ENCODE results near the gene UPK1B. TPM values are rescaled to one million over a fixed set of nuclear protein-coding genes. Genes with fewer than 3 reads are reported as not detected.
"Not testable (repeated sequence)": the region's sequence is repeated elsewhere in the genome, so short reads cannot be mapped to it uniquely, and the experiment has no call there.

Gene UPK1B
- total RNA-seq, 1 donor from 2014 or later, result 0.14 TPM

- DNase-seq (ENCODE audit: low read depth); H3K27me3 Mint-ChIP-seq (ENCODE audit: low read depth, unreplicated experiment); H3K4me1 ChIP-seq (ENCODE audit: insufficient read depth, low read length); H3K4me3 ChIP-seq (ENCODE audit: insufficient read depth, low read depth, low read length); H3K36me3 Mint-ChIP-seq (ENCODE audit: low read depth, unreplicated experiment); H3K9me3 ChIP-seq (ENCODE audit: insufficient read depth, low read depth, low read length); H4K20me1 ChIP-seq (ENCODE audit: insufficient read depth, low read length); FAIRE-seq; H3K27ac ChIP-seq (ENCODE audit: low read depth, low read length); H2AFZ ChIP-seq (ENCODE audit: low read depth, low read length); H3K79me2 ChIP-seq (ENCODE audit: insufficient read depth, low read length); H3K27ac Mint-ChIP-seq (ENCODE audit: unreplicated experiment); H3K27me3 ChIP-seq (ENCODE audit: insufficient read depth, low read length); H3K4me1 Mint-ChIP-seq (ENCODE audit: low read depth, unreplicated experiment); H3K9me3 Mint-ChIP-seq (ENCODE audit: unreplicated experiment); H3K9ac ChIP-seq (ENCODE audit: low read length); H3K36me3 ChIP-seq (ENCODE audit: insufficient read depth, low read length); H3K4me2 ChIP-seq (ENCODE audit: low read length); H3K4me3 Mint-ChIP-seq (ENCODE audit: unreplicated experiment): not testable (repeated sequence)
Measured at GRCh38 chr3:119132291-119132690, 41.1 kb upstream of the UPK1B start.

GRCh38 chr3:119139360-119139759 lies 34.0 kb upstream of the UPK1B start:
- not testable (repeated sequence) for H3K4me1 Mint-ChIP-seq (ENCODE audit: low read depth, unreplicated experiment); H3K4me3 Mint-ChIP-seq (ENCODE audit: unreplicated experiment); DNase-seq (ENCODE audit: low read depth); H3K27me3 Mint-ChIP-seq (ENCODE audit: low read depth, unreplicated experiment); H3K36me3 Mint-ChIP-seq (ENCODE audit: low read depth, unreplicated experiment); H3K36me3 ChIP-seq (ENCODE audit: insufficient read depth, low read length); H2AFZ ChIP-seq (ENCODE audit: low read depth, low read length); H3K9me3 ChIP-seq (ENCODE audit: insufficient read depth, low read depth, low read length); H4K20me1 ChIP-seq (ENCODE audit: insufficient read depth, low read length); H3K9me3 Mint-ChIP-seq (ENCODE audit: unreplicated experiment); H3K27me3 ChIP-seq (ENCODE audit: insufficient read depth, low read length); H3K4me1 ChIP-seq (ENCODE audit: insufficient read depth, low read length); H3K4me2 ChIP-seq (ENCODE audit: low read length); H3K4me3 ChIP-seq (ENCODE audit: insufficient read depth, low read depth, low read length); H3K27ac ChIP-seq (ENCODE audit: low read depth, low read length); H3K79me2 ChIP-seq (ENCODE audit: insufficient read depth, low read length); H3K9ac ChIP-seq (ENCODE audit: low read length); FAIRE-seq; H3K27ac Mint-ChIP-seq (ENCODE audit: unreplicated experiment)

GRCh38 chr3:119140466-119140865 lies 32.9 kb upstream of the UPK1B start:
- Histone ChIP-seq H3K4me3 (ENCODE audit: insufficient read depth, low read depth, low read length) (no peak overlapping the region), H3K27ac (ENCODE audit: low read depth, low read length) (no peak overlapping the region), H3K79me2 (ENCODE audit: insufficient read depth, low read length) (no peaks in the 10 kb centered on the region), H3K4me2 (ENCODE audit: low read length) (no peak overlapping the region), H3K9me3 (ENCODE audit: insufficient read depth, low read depth, low read length) (no peaks in the 10 kb centered on the region), H4K20me1 (ENCODE audit: insufficient read depth, low read length) (no peaks in the 10 kb centered on the region), H2AFZ (ENCODE audit: low read depth, low read length) (no peak overlapping the region), H3K27me3 (ENCODE audit: insufficient read depth, low read length) (no peaks in the 10 kb centered on the region), H3K9ac (ENCODE audit: low read length) (no peak overlapping the region), H3K4me1 (ENCODE audit: insufficient read depth, low read length) (no peaks in the 10 kb centered on the region), H3K36me3 (ENCODE audit: insufficient read depth, low read length) (no peaks in the 10 kb centered on the region)
- FAIRE-seq (no peak), DNase-seq (ENCODE audit: low read depth) (no peak)
- no peak overlapping the region for H3K4me3 Mint-ChIP-seq (ENCODE audit: unreplicated experiment)
- H3K4me1 Mint-ChIP-seq (ENCODE audit: low read depth, unreplicated experiment), result no peaks in the 10 kb centered on the region
- H3K27ac Mint-ChIP-seq (ENCODE audit: unreplicated experiment), result no peak overlapping the region
- H3K27me3 Mint-ChIP-seq (ENCODE audit: low read depth, unreplicated experiment), result no peaks in the 10 kb centered on the region
- no peaks in the 10 kb centered on the region for H3K36me3 Mint-ChIP-seq (ENCODE audit: low read depth, unreplicated experiment)
- no peak for TF ChIP-seq EZH2 (IDR thresholded peaks at IDR 0.05; ENCODE audit: insufficient read depth, low read length)
- TF ChIP-seq CTCF (IDR thresholded peaks at IDR 0.05; ENCODE audit: insufficient read depth, low read depth, low read length), result no peak
- H3K9me3 Mint-ChIP-seq (ENCODE audit: unreplicated experiment), result no peaks in the 10 kb centered on the region

- Mint-ChIP-seq H3K27ac (ENCODE audit: unreplicated experiment) (no peak overlapping the region), H3K9me3 (ENCODE audit: unreplicated experiment) (no peaks in the 10 kb centered on the region), H3K4me3 (ENCODE audit: unreplicated experiment) (no peak overlapping the region), H3K36me3 (ENCODE audit: low read depth, unreplicated experiment) (no peaks in the 10 kb centered on the region), H3K4me1 (ENCODE audit: low read depth, unreplicated experiment) (peaks cover 6% of the 10 kb centered on the region), H3K27me3 (ENCODE audit: low read depth, unreplicated experiment) (no peaks in the 10 kb centered on the region)
- FAIRE-seq (no peak), DNase-seq (ENCODE audit: low read depth) (no peak)
- H3K4me3 ChIP-seq (ENCODE audit: insufficient read depth, low read depth, low read length), result no peak overlapping the region
- H3K9ac ChIP-seq (ENCODE audit: low read length), result no peak overlapping the region
- no peaks in the 10 kb centered on the region for H3K9me3 ChIP-seq (ENCODE audit: insufficient read depth, low read depth, low read length)
- H3K27ac ChIP-seq (ENCODE audit: low read depth, low read length), result no peak overlapping the region
- H2AFZ ChIP-seq (ENCODE audit: low read depth, low read length), result no peak overlapping the region
- H3K27me3 ChIP-seq (ENCODE audit: insufficient read depth, low read length), result no peaks in the 10 kb centered on the region
- TF ChIP-seq EZH2 (IDR thresholded peaks at IDR 0.05; ENCODE audit: insufficient read depth, low read length) (no peak), CTCF (IDR thresholded peaks at IDR 0.05; ENCODE audit: insufficient read depth, low read depth, low read length) (no peak)
- H3K4me2 ChIP-seq (ENCODE audit: low read length), result no peak overlapping the region
- H3K4me1 ChIP-seq (ENCODE audit: insufficient read depth, low read length), result no peaks in the 10 kb centered on the region
- no peaks in the 10 kb centered on the region for H4K20me1 ChIP-seq (ENCODE audit: insufficient read depth, low read length)
- no peaks in the 10 kb centered on the region for H3K79me2 ChIP-seq (ENCODE audit: insufficient read depth, low read length)
- no peaks in the 10 kb centered on the region for H3K36me3 ChIP-seq (ENCODE audit: insufficient read depth, low read length)
Measured at GRCh38 chr3:119145128-119145499, 28.3 kb upstream of the UPK1B start.

Data from astrocyte (in vitro differentiated cells and primary cell).